NOMO-1 (cell line): Measurements from ENCODE around the gene MET.
"Not testable (repeated sequence)": the region's sequence is repeated elsewhere in the genome, so short reads cannot be mapped to it uniquely, and the experiment has no call there.

Source experiments
- DNase-seq, 2 experiments: peaks; one replicate each; lab custom pipeline; 2025; ENCODE audit not compliant: unreplicated experiment in 2 of 2; lab: John Stamatoyannopoulos, UW

Gene MET

GRCh38 chr7:116741625-116742316 is 69.8 kb downstream of the MET start:
- DNase-seq: no peak

- DNase-seq: no peak
Measured at GRCh38 chr7:116742641-116743040, 70.6 kb downstream of the MET start.

GRCh38 chr7:116743835-116744234 is 71.8 kb downstream of the MET start:
- not testable (repeated sequence) for DNase-seq

GRCh38 chr7:116746388-116746787 is 74.4 kb downstream of the MET start:
- not testable (repeated sequence) for DNase-seq

GRCh38 chr7:116751070-116751469 is 79.1 kb downstream of the MET start:
- not testable (repeated sequence) for DNase-seq

- no peak for DNase-seq
Measured at GRCh38 chr7:116752305-116753074, 80.5 kb downstream of the MET start.

GRCh38 chr7:116753130-116753529 is 81.1 kb downstream of the MET start:
- DNase-seq: no peak

GRCh38 chr7:116754186-116754585 is 82.2 kb downstream of the MET start:
- no peak for DNase-seq

GRCh38 chr7:116757283-116757682 is 85.3 kb downstream of the MET start:
- no peak for DNase-seq

GRCh38 chr7:116759642-116760041 is 87.6 kb downstream of the MET start:
- not testable (repeated sequence) for DNase-seq

- DNase-seq: no peak
Measured at GRCh38 chr7:116762971-116763370, 91.0 kb downstream of the MET start.

GRCh38 chr7:116763647-116764046 is 91.7 kb downstream of the MET start:
- no peak for DNase-seq

GRCh38 chr7:116766881-116767280 is 94.9 kb downstream of the MET start:
- no peak for DNase-seq

GRCh38 chr7:116769546-116769945 is 97.5 kb downstream of the MET start:
- no peak for DNase-seq

- DNase-seq: no peak
Measured at GRCh38 chr7:116770941-116771340, 98.9 kb downstream of the MET start.

- DNase-seq: no peak
Measured at GRCh38 chr7:116771640-116772039, 99.6 kb downstream of the MET start.

GRCh38 chr7:116772423-116772863 is 100.4 kb downstream of the MET start:
- no peak for DNase-seq

- DNase-seq: no peak
Measured at GRCh38 chr7:116772926-116773749, 101.1 kb downstream of the MET start.

- no peak for DNase-seq
Measured at GRCh38 chr7:116776046-116776445, 104.0 kb downstream of the MET start.

GRCh38 chr7:116776610-116777289 is 104.8 kb downstream of the MET start:
- DNase-seq: no peak
